IPS DF 6.9 (cell line): ENCODE results near the gene TAS1R1.
A peak's percentile ranks its signal among the peaks of the same experiment; 100 is the strongest.
"Not testable (repeated sequence)": the region's sequence is repeated elsewhere in the genome, so short reads cannot be mapped to it uniquely, and the experiment has no call there.

Experiments used
- DNase-seq: peaks from one replicate; pipeline ENCODE4 v3.0.0-alpha.2; 2013; ENCODE audit warnings: low read depth, low spot score
- H3K27ac ChIP-seq: one replicate; pipeline ENCODE4 v1.5.1; 2013; ENCODE audit warnings: low read length, control low read depth
- H3K27me3 ChIP-seq: 2 replicates; pipeline ENCODE4 v1.6.1; 2013; ENCODE audit warnings: mild to moderate bottlenecking, low read length; ENCODE audit not compliant: control insufficient read depth, insufficient read depth
- H3K36me3 ChIP-seq: 2 replicates; pipeline ENCODE4 v1.6.1; 2013; ENCODE audit warnings: low read length; ENCODE audit not compliant: control insufficient read depth, insufficient read depth
- H3K4me1 ChIP-seq: 2 replicates; pipeline ENCODE4 v1.6.1; 2013; ENCODE audit warnings: low read length; ENCODE audit not compliant: control insufficient read depth, insufficient read depth
- H3K4me3 ChIP-seq: 2 replicates; pipeline ENCODE4 v1.5.1; 2013; ENCODE audit warnings: mild to moderate bottlenecking, low read length
- H3K9me3 ChIP-seq: 2 replicates; pipeline ENCODE4 v1.6.1; 2013; ENCODE audit warnings: low read length, inconsistent platforms; ENCODE audit not compliant: control insufficient read depth, insufficient read depth
- WGBS: extraction: QIAGEN DNeasy Blood & Tissue Kit; methylation state at CpG from one replicate; pipeline ENCODE4 v1.1.7; 2013; ENCODE audit warnings: mixed read lengths, missing lambda C conversion rate; ENCODE audit not compliant: insufficient read length, insufficient coverage; 5-methylcytosine and 5-hydroxymethylcytosine counted together

TAS1R1 gene

GRCh38 chr1:6545276-6546112 is 9.6 kb upstream of the TAS1R1 start:
- WGBS: no CpG with 5 or more reads among the region's 10 CpGs
- DNase-seq: no peak
- Histone ChIP-seq H3K27me3 (no peaks in the 10 kb centered on the region), H3K4me3 (no peak overlapping the region), H3K27ac (no peak overlapping the region), H3K4me1 (no peaks in the 10 kb centered on the region), H3K36me3 (peaks cover 31% of the 10 kb centered on the region), H3K9me3 (no peaks in the 10 kb centered on the region)

- WGBS: 100% methylated on average over 4 of the region's 5 CpGs
- no peak for DNase-seq
- H3K36me3 ChIP-seq: peaks cover 31% of the 10 kb centered on the region
- H3K9me3 ChIP-seq: no peaks in the 10 kb centered on the region
- no peaks in the 10 kb centered on the region for H3K4me1 ChIP-seq
- H3K27me3 ChIP-seq: no peaks in the 10 kb centered on the region
- H3K27ac ChIP-seq: no peak overlapping the region
- no peak overlapping the region for H3K4me3 ChIP-seq
Measured at GRCh38 chr1:6546326-6546725, 8.8 kb upstream of the TAS1R1 start.

GRCh38 chr1:6547301-6547700 is 7.8 kb upstream of the TAS1R1 start:
- H3K4me3 ChIP-seq: no peak overlapping the region
- no peak overlapping the region for H3K27ac ChIP-seq
- WGBS: no CpG with 5 or more reads among the region's 4 CpGs
- no peaks in the 10 kb centered on the region for H3K27me3 ChIP-seq
- no peaks in the 10 kb centered on the region for H3K9me3 ChIP-seq
- no peak for DNase-seq
- no peaks in the 10 kb centered on the region for H3K4me1 ChIP-seq
- H3K36me3 ChIP-seq: peaks cover 31% of the 10 kb centered on the region

GRCh38 chr1:6554031-6554906 is 838 bp upstream of the TAS1R1 start, which contains the start of gene NOL9:
NOL9 (minus strand) TSS chr1:6554513; CDS start chr1:6554502, 11 bp downstream.
- WGBS: no CpG with 5 or more reads among the region's 87 CpGs
- DNase-seq: peak; percentile 76
- peak within 1 kb of the TSS; percentile 96 for H3K4me3 ChIP-seq
- no peaks in the 10 kb centered on the region for H3K9me3 ChIP-seq
- H3K27me3 ChIP-seq: no peaks in the 10 kb centered on the region
- no peak within 1 kb of the TSS for H3K27ac ChIP-seq
- peaks cover 3% of the 10 kb centered on the region; the same call in 1 of the 2 replicates for H3K36me3 ChIP-seq
- H3K4me1 ChIP-seq: no peaks in the 10 kb centered on the region

GRCh38 chr1:6557597-6557996 is 2.5 kb downstream of the TAS1R1 start:
- H3K9me3 ChIP-seq: no peaks in the 10 kb centered on the region
- no peaks in the 10 kb centered on the region for H3K27me3 ChIP-seq
- H3K4me1 ChIP-seq: no peaks in the 10 kb centered on the region
- H3K4me3 ChIP-seq: no peak overlapping the region
- no CpG with 5 or more reads among the region's 1 CpG for WGBS
- no peak overlapping the region for H3K27ac ChIP-seq
- H3K36me3 ChIP-seq: no peaks in the 10 kb centered on the region
- DNase-seq: no peak

GRCh38 chr1:6559161-6559560 is 4.1 kb downstream of the TAS1R1 start:
- not testable (repeated sequence) for H3K36me3 ChIP-seq, H3K4me1 ChIP-seq, DNase-seq, H3K27ac ChIP-seq, H3K27me3 ChIP-seq, H3K4me3 ChIP-seq, H3K9me3 ChIP-seq
- no CpG with 5 or more reads among the region's 11 CpGs for WGBS

- H3K4me3 ChIP-seq: no peak overlapping the region
Measured at GRCh38 chr1:6560267-6560666, 5.2 kb downstream of the TAS1R1 start.

GRCh38 chr1:6569033-6569432 is 13.9 kb downstream of the TAS1R1 start:
- DNase-seq: no peak
- H3K27ac ChIP-seq: no peak overlapping the region
- no peak overlapping the region for H3K4me3 ChIP-seq
- H3K36me3 ChIP-seq: no peaks in the 10 kb centered on the region
- no peaks in the 10 kb centered on the region for H3K27me3 ChIP-seq
- H3K9me3 ChIP-seq: no peaks in the 10 kb centered on the region; the same call in 1 of the 2 replicates
- 100% methylated on average over 4 of the region's 11 CpGs for WGBS
- no peaks in the 10 kb centered on the region for H3K4me1 ChIP-seq

More at GRCh38 chr1:6560267-6560666, 5.2 kb downstream of the TAS1R1 start:
- Histone ChIP-seq H3K36me3 (no peaks in the 10 kb centered on the region), H3K27me3 (no peaks in the 10 kb centered on the region), H3K27ac (no peak overlapping the region), H3K4me1 (no peaks in the 10 kb centered on the region), H3K9me3 (no peaks in the 10 kb centered on the region)
- no peak for DNase-seq
- WGBS: no CpG with 5 or more reads among the region's 9 CpGs

- Histone ChIP-seq H3K4me3 (no peak overlapping the region), H3K4me1 (no peaks in the 10 kb centered on the region), H3K9me3 (no peaks in the 10 kb centered on the region; the same call in 1 of the 2 replicates), H3K27me3 (no peaks in the 10 kb centered on the region), H3K27ac (no peak overlapping the region), H3K36me3 (no peaks in the 10 kb centered on the region)
- WGBS: no CpG with 5 or more reads among the region's 3 CpGs
- DNase-seq: no peak
Measured at GRCh38 chr1:6570100-6570499, 15.0 kb downstream of the TAS1R1 start.

GRCh38 chr1:6570987-6571386 is 15.9 kb downstream of the TAS1R1 start:
- H3K4me1 ChIP-seq: no peaks in the 10 kb centered on the region
- H3K4me3 ChIP-seq: no peak overlapping the region
- no peak overlapping the region for H3K27ac ChIP-seq
- H3K36me3 ChIP-seq: no peaks in the 10 kb centered on the region
- H3K27me3 ChIP-seq: no peaks in the 10 kb centered on the region
- H3K9me3 ChIP-seq: no peaks in the 10 kb centered on the region; the same call in 1 of the 2 replicates
- no CpG with 5 or more reads among the region's 5 CpGs for WGBS
- no peak for DNase-seq
